HEK293 (cell line): ENCODE results near the gene P4HA2.

Source experiments
- BCL11B ChIP-seq: fragments of 450-650 bp; formaldehyde crosslinking; IDR thresholded peaks from 2 replicates; pipeline ENCODE4 v1.5.1; 2016; ENCODE audit warnings: low read depth, missing biosample characterization, missing genetic modification characterization
- GFI1B ChIP-seq: fragments of 450-650 bp; formaldehyde crosslinking; IDR thresholded peaks from 2 replicates; pipeline ENCODE4 v1.5.1; 2016; ENCODE audit warnings: missing biosample characterization, missing genetic modification characterization
- GLI4 ChIP-seq: fragments of 450-650 bp; formaldehyde crosslinking; IDR thresholded peaks from 2 replicates; pipeline ENCODE4 v1.5.1; 2016; ENCODE audit warnings: missing biosample characterization, missing genetic modification characterization
- GLIS2 ChIP-seq: fragments of 450-650 bp; formaldehyde crosslinking; IDR thresholded peaks from 2 replicates; pipeline ENCODE4 v1.5.1; 2016; ENCODE audit warnings: missing biosample characterization, missing genetic modification characterization
- IKZF3 ChIP-seq: fragments of 450-650 bp; IDR thresholded peaks from 2 replicates; pipeline ENCODE4 v1.5.0; 2018; ENCODE audit warnings: missing biosample characterization, mild to moderate bottlenecking, missing genetic modification characterization, moderate library complexity
- RBAK ChIP-seq: fragments of 450-650 bp; formaldehyde crosslinking; IDR thresholded peaks from 2 replicates; pipeline ENCODE4 v1.5.1; 2016; ENCODE audit warnings: missing biosample characterization, missing genetic modification characterization
- ZBTB20 ChIP-seq: fragments of 450-650 bp; formaldehyde crosslinking; IDR thresholded peaks from 2 replicates; pipeline ENCODE4 v1.5.1; 2016; ENCODE audit warnings: missing biosample characterization, missing genetic modification characterization
- ZBTB44 ChIP-seq: fragments of 450-650 bp; IDR thresholded peaks from 2 replicates; pipeline ENCODE4 v1.5.1; 2018; ENCODE audit warnings: missing biosample characterization, mild to moderate bottlenecking, missing genetic modification characterization
- ZNF133 ChIP-seq: fragments of 450-650 bp; formaldehyde crosslinking; IDR thresholded peaks from 2 replicates; pipeline ENCODE4 v1.5.1; 2016; ENCODE audit warnings: missing biosample characterization, missing genetic modification characterization
- ZNF266 ChIP-seq: fragments of 450-650 bp; formaldehyde crosslinking; IDR thresholded peaks from 2 replicates; pipeline ENCODE4 v1.5.1; 2016; ENCODE audit warnings: missing biosample characterization, missing genetic modification characterization, low read depth
- ZNF302 ChIP-seq: fragments of 450-650 bp; formaldehyde crosslinking; IDR thresholded peaks from 2 replicates; pipeline ENCODE4 v1.5.1; 2016; ENCODE audit warnings: missing biosample characterization, missing genetic modification characterization, low read depth
- ZNF324 ChIP-seq: fragments of 450-650 bp; formaldehyde crosslinking; IDR thresholded peaks from 2 replicates; pipeline ENCODE4 v1.5.1; 2016; ENCODE audit warnings: missing biosample characterization, missing genetic modification characterization
- ZNF416 ChIP-seq: fragments of 450-650 bp; formaldehyde crosslinking; IDR thresholded peaks from 2 replicates; pipeline ENCODE4 v1.5.1; 2016; ENCODE audit warnings: missing biosample characterization, missing genetic modification characterization
- ZNF514 ChIP-seq: fragments of 450-650 bp; formaldehyde crosslinking; IDR thresholded peaks from 2 replicates; pipeline ENCODE4 v1.5.1; 2016; ENCODE audit warnings: missing biosample characterization, missing genetic modification characterization
- ZNF544 ChIP-seq: fragments of 450-650 bp; formaldehyde crosslinking; IDR thresholded peaks from 2 replicates; pipeline ENCODE4 v1.5.0; 2017; ENCODE audit warnings: missing biosample characterization, missing genetic modification characterization
- ZNF555 ChIP-seq: fragments of 450-650 bp; formaldehyde crosslinking; conservative IDR thresholded peaks from 2 replicates; pipeline ENCODE4 v1.5.1; 2017; ENCODE audit warnings: missing biosample characterization, mild to moderate bottlenecking, missing genetic modification characterization, inconsistent platforms
- ZNF558 ChIP-seq: fragments of 450-650 bp; formaldehyde crosslinking; IDR thresholded peaks from 2 replicates; pipeline ENCODE4 v1.5.1; 2016; ENCODE audit warnings: missing biosample characterization, missing genetic modification characterization
- ZNF571 ChIP-seq: fragments of 450-650 bp; formaldehyde crosslinking; IDR thresholded peaks from 2 replicates; pipeline ENCODE4 v1.5.0; 2017; ENCODE audit warnings: missing biosample characterization, missing genetic modification characterization
- ZNF596 ChIP-seq: fragments of 450-650 bp; IDR thresholded peaks from 2 replicates; pipeline ENCODE4 v1.5.0; 2018; ENCODE audit warnings: missing biosample characterization, mild to moderate bottlenecking, missing genetic modification characterization, moderate library complexity
- ZNF621 ChIP-seq: fragments of 450-650 bp; formaldehyde crosslinking; IDR thresholded peaks from 2 replicates; pipeline ENCODE4 v1.5.1; 2017; ENCODE audit warnings: missing biosample characterization, missing genetic modification characterization
- ZNF660 ChIP-seq: fragments of 450-650 bp; IDR thresholded peaks from 2 replicates; pipeline ENCODE4 v1.5.1; 2018; ENCODE audit warnings: missing biosample characterization, mild to moderate bottlenecking, missing genetic modification characterization
- ZNF670 ChIP-seq: fragments of 450-650 bp; formaldehyde crosslinking; IDR thresholded peaks from 2 replicates; pipeline ENCODE4 v1.5.1; 2016; ENCODE audit warnings: missing biosample characterization, missing genetic modification characterization, low read depth
- ZNF704 ChIP-seq: fragments of 450-650 bp; formaldehyde crosslinking; IDR thresholded peaks from 2 replicates; pipeline ENCODE4 v1.5.1; 2016; ENCODE audit warnings: missing biosample characterization, missing genetic modification characterization
- ZNF776 ChIP-seq: fragments of 450-650 bp; formaldehyde crosslinking; IDR thresholded peaks from 2 replicates; pipeline ENCODE4 v1.5.0; 2017; ENCODE audit warnings: missing biosample characterization, missing genetic modification characterization, borderline replicate concordance
- ZNF830 ChIP-seq: fragments of 450-650 bp; IDR thresholded peaks from 2 replicates; pipeline ENCODE4 v1.5.0; 2018; ENCODE audit warnings: missing biosample characterization, missing genetic modification characterization, low read depth, mild to moderate bottlenecking, moderate library complexity
- ZNF837 ChIP-seq: fragments of 450-650 bp; formaldehyde crosslinking; IDR thresholded peaks from 2 replicates; pipeline ENCODE4 v1.5.1; 2016; ENCODE audit warnings: missing biosample characterization, missing genetic modification characterization
- TF ChIP-seq, protein P1 (sequence below): fragments of 450-650 bp; formaldehyde crosslinking; IDR thresholded peaks from 2 replicates; pipeline ENCODE4 v1.5.1; 2016; ENCODE audit warnings: missing biosample characterization, missing genetic modification characterization
- TF ChIP-seq, protein P2 (sequence below): fragments of 450-650 bp; formaldehyde crosslinking; IDR thresholded peaks from 2 replicates; pipeline ENCODE4 v1.5.1; 2016; ENCODE audit warnings: missing biosample characterization, missing genetic modification characterization, low read depth
- TF ChIP-seq, protein P3 (sequence below): fragments of 450-650 bp; formaldehyde crosslinking; IDR thresholded peaks from 2 replicates; pipeline ENCODE4 v1.5.1; 2016; ENCODE audit warnings: missing biosample characterization, missing genetic modification characterization

Gene P4HA2

GRCh38 chr5:132225165-132226032, 2.3 kb downstream of the P4HA2 start (continued):
- no peak for TF ChIP-seq ZNF670
- TF ChIP-seq ZNF830 (tag by site-specific recombination) = no peak
- TF ChIP-seq ZBTB44 (tag by site-specific recombination) = 0 out of 2 replicates have a peak, but pooled peaks have one; percentile 20
- TF ChIP-seq ZNF266 = no peak
- no peak for TF ChIP-seq ZNF704 (tag by site-specific recombination)
- TF ChIP-seq ZNF555 = no peak
- no peak for TF ChIP-seq GFI1B (tag by site-specific recombination)
- no peak; the same call in 1 of the 2 replicates for TF ChIP-seq GLIS2 (tag by site-specific recombination)
- TF ChIP-seq ZNF544 (tag by site-specific recombination) = no peak
- TF ChIP-seq ZNF621 (tag by site-specific recombination) = no peak
- no peak for TF ChIP-seq ZNF302 (tag by site-specific recombination)
- no peak for TF ChIP-seq ZNF596 (tag by site-specific recombination)
- no peak for TF ChIP-seq ZNF133
- no peak for TF ChIP-seq IKZF3
- TF ChIP-seq BCL11B (tag by site-specific recombination) = no peak
- no peak for TF ChIP-seq ZNF324 (tag by site-specific recombination)
- TF ChIP-seq ZNF514 (tag by site-specific recombination) = no peak
- TF ChIP-seq, protein P1, sequence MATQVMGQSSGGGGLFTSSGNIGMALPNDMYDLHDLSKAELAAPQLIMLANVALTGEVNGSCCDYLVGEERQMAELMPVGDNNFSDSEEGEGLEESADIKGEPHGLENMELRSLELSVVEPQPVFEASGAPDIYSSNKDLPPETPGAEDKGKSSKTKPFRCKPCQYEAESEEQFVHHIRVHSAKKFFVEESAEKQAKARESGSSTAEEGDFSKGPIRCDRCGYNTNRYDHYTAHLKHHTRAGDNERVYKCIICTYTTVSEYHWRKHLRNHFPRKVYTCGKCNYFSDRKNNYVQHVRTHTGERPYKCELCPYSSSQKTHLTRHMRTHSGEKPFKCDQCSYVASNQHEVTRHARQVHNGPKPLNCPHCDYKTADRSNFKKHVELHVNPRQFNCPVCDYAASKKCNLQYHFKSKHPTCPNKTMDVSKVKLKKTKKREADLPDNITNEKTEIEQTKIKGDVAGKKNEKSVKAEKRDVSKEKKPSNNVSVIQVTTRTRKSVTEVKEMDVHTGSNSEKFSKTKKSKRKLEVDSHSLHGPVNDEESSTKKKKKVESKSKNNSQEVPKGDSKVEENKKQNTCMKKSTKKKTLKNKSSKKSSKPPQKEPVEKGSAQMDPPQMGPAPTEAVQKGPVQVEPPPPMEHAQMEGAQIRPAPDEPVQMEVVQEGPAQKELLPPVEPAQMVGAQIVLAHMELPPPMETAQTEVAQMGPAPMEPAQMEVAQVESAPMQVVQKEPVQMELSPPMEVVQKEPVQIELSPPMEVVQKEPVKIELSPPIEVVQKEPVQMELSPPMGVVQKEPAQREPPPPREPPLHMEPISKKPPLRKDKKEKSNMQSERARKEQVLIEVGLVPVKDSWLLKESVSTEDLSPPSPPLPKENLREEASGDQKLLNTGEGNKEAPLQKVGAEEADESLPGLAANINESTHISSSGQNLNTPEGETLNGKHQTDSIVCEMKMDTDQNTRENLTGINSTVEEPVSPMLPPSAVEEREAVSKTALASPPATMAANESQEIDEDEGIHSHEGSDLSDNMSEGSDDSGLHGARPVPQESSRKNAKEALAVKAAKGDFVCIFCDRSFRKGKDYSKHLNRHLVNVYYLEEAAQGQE (tag by site-specific recombination) = no peak
- TF ChIP-seq ZNF558 = no peak
- TF ChIP-seq ZNF776 (tag by site-specific recombination) = no peak
- no peak for TF ChIP-seq ZNF837 (tag by site-specific recombination)
- TF ChIP-seq ZNF571 (tag by site-specific recombination) = no peak
- TF ChIP-seq ZBTB20 (tag by site-specific recombination) = peak; percentile 53; the same call in 1 of the 2 replicates
- no peak for TF ChIP-seq ZNF416 (tag by site-specific recombination)
- no peak for TF ChIP-seq RBAK (tag by site-specific recombination)
- TF ChIP-seq, protein P2, sequence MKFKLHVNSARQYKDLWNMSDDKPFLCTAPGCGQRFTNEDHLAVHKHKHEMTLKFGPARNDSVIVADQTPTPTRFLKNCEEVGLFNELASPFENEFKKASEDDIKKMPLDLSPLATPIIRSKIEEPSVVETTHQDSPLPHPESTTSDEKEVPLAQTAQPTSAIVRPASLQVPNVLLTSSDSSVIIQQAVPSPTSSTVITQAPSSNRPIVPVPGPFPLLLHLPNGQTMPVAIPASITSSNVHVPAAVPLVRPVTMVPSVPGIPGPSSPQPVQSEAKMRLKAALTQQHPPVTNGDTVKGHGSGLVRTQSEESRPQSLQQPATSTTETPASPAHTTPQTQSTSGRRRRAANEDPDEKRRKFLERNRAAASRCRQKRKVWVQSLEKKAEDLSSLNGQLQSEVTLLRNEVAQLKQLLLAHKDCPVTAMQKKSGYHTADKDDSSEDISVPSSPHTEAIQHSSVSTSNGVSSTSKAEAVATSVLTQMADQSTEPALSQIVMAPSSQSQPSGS (tag by site-specific recombination) = no peak
- TF ChIP-seq ZNF660 (tag by site-specific recombination) = peak; percentile 88
- TF ChIP-seq, protein P3, sequence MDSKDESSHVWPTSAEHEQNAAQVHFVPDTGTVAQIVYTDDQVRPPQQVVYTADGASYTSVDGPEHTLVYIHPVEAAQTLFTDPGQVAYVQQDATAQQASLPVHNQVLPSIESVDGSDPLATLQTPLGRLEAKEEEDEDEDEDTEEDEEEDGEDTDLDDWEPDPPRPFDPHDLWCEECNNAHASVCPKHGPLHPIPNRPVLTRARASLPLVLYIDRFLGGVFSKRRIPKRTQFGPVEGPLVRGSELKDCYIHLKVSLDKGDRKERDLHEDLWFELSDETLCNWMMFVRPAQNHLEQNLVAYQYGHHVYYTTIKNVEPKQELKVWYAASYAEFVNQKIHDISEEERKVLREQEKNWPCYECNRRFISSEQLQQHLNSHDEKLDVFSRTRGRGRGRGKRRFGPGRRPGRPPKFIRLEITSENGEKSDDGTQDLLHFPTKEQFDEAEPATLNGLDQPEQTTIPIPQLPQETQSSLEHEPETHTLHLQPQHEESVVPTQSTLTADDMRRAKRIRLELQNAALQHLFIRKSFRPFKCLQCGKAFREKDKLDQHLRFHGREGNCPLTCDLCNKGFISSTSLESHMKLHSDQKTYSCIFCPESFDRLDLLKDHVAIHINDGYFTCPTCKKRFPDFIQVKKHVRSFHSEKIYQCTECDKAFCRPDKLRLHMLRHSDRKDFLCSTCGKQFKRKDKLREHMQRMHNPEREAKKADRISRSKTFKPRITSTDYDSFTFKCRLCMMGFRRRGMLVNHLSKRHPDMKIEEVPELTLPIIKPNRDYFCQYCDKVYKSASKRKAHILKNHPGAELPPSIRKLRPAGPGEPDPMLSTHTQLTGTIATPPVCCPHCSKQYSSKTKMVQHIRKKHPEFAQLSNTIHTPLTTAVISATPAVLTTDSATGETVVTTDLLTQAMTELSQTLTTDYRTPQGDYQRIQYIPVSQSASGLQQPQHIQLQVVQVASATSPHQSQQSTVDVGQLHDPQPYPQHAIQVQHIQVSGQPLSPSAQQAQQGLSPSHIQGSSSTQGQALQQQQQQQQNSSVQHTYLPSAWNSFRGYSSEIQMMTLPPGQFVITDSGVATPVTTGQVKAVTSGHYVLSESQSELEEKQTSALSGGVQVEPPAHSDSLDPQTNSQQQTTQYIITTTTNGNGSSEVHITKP = peak; percentile 73
- no peak for TF ChIP-seq GLI4 (tag by site-specific recombination)
